Lung (tissue), 12 donors: ENCODE results near the gene SH2D7. TPM values are rescaled to one million over a fixed set of nuclear protein-coding genes. Genes with fewer than 3 reads are reported as not detected.

Source experiments
- ATAC-seq: fragments of 200-7000 bp; cut with Tn5 transposase; one replicate; pipeline ENCODE4 v1.9.1; 2020; ENCODE audit warnings: moderate number of reproducible peaks; ENCODE audit not compliant: insufficient read depth, low FRiP score
- DNase-seq, 3 donors: peaks; one replicate each; pipeline ENCODE4 v3.0.0-alpha.2; 2013 to 2017
- H3K27ac ChIP-seq, 2 donors: one replicate each; pipeline ENCODE4 v1.5.1; 2013; ENCODE audit warnings: mild to moderate bottlenecking in 2 of 2, moderate library complexity in 2 of 2, control low read depth in 1 of 2, inconsistent platforms in 1 of 2, low read depth in 1 of 2, low read length in 1 of 2
- H3K27me3 ChIP-seq, 3 donors: one replicate each; pipeline ENCODE4 v1.5.1; 2013; ENCODE audit warnings: low read length in 2 of 3; ENCODE audit not compliant: control insufficient read depth in 3 of 3, insufficient read depth in 3 of 3
- H3K36me3 ChIP-seq, 4 donors: one replicate each; pipeline ENCODE4 v1.5.1; 2013; ENCODE audit warnings: low read length in 4 of 4, mild to moderate bottlenecking in 1 of 4, moderate library complexity in 1 of 4; ENCODE audit not compliant: control insufficient read depth in 4 of 4, insufficient read depth in 4 of 4
- H3K4me1 ChIP-seq, 5 donors: one replicate each; pipeline ENCODE4 v1.5.1; 2013; ENCODE audit warnings: low read length in 5 of 5, mild to moderate bottlenecking in 2 of 5, moderate library complexity in 1 of 5; ENCODE audit not compliant: control insufficient read depth in 5 of 5, insufficient read depth in 5 of 5
- H3K4me3 ChIP-seq: one replicate; pipeline ENCODE4 v1.5.1; 2013; ENCODE audit warnings: mild to moderate bottlenecking, control low read depth, moderate library complexity
- H3K9ac ChIP-seq, 2 donors: one replicate each; pipeline ENCODE4 v1.5.1; 2013; ENCODE audit warnings: low read length in 2 of 2, control low read depth in 1 of 2; ENCODE audit not compliant: insufficient read depth in 1 of 2
- H3K9me3 ChIP-seq, 4 donors: one replicate each; pipeline ENCODE4 v1.5.1; 2013; ENCODE audit warnings: low read length in 3 of 4, mild to moderate bottlenecking in 1 of 4, moderate library complexity in 1 of 4; ENCODE audit not compliant: control insufficient read depth in 4 of 4, insufficient read depth in 3 of 4
- CTCF ChIP-seq: IDR thresholded peaks from 2 replicates; pipeline ENCODE4 v1.5.1; 2012; ENCODE audit warnings: mild to moderate bottlenecking; ENCODE audit errors: control extremely low read depth, extremely low read depth
- WGBS, 2 donors: extraction: QIAGEN DNeasy Blood & Tissue Kit; methylation state at CpG; one replicate each; pipeline ENCODE4 v1.1.7; 2013; 5-methylcytosine and 5-hydroxymethylcytosine counted together
- polyA plus RNA-seq, 2 donors: library from polyadenylated mRNA; stranded (reverse); fragments of 200-250 nt; gene quantifications; one replicate each; pipeline ENCODE4 v1.2.1, GENCODE V29; 2013
- total RNA-seq, 2 donors: library from RNA; depleted of rRNA in 1 of 2; stranded (reverse); fragments of >200 nt in 1 of 2; gene quantifications; one replicate each; pipeline ENCODE4 v1.2.1, GENCODE V29; 2014 to 2021
- donor health status: control.
- donor health status: control.
- donor health status: Bipolar disorder and iron deficiency.
- donor health status: healthy.
- donor health status: DM: yes; HTN: yes; CAD: no.

Gene SH2D7
- total and polyA plus RNA-seq, 4 donors: 0.04 to 0.25 TPM; not detected in 2

GRCh38 chr15:78060232-78060631, 32.1 kb upstream of the SH2D7 start:
- H3K36me3 ChIP-seq: no peaks in the 10 kb centered on the region
- 95% methylated on average over 5 of the region's 5 CpGs for WGBS, 2 donors
- no peak overlapping the region for H3K9ac ChIP-seq
- H3K27ac ChIP-seq: peak overlapping the region in 1 of 2 donors; percentile 37
- peaks cover 0 to 2% (median 0%) of the 10 kb centered on the region in 3 donors for H3K27me3 ChIP-seq
- H3K4me1 ChIP-seq: peaks cover 0 to 55% (median 39%) of the 10 kb centered on the region in 5 donors
- ATAC-seq (no peak), DNase-seq (no peak)
- no peak for TF ChIP-seq CTCF
- no peaks in the 10 kb centered on the region for H3K9me3 ChIP-seq
- H3K4me3 ChIP-seq: no peak overlapping the region

- H3K4me1 ChIP-seq: peaks cover under 1 to 73% (median 44%) of the 10 kb centered on the region in 5 donors
- WGBS, 2 donors: 2 to 3% methylated on average over 6 of the region's 6 CpGs
- no peak overlapping the region for H3K4me3 ChIP-seq
- H3K9me3 ChIP-seq: no peaks in the 10 kb centered on the region
- peak overlapping the region in 1 of 2 donors; percentile 76 for H3K9ac ChIP-seq
- H3K27me3 ChIP-seq: peaks cover 0 to 2% (median 0%) of the 10 kb centered on the region in 3 donors
- DNase-seq (peak; percentile 31 to 49 (median 47)), ATAC-seq (no peak)
- TF ChIP-seq CTCF: no peak
- H3K36me3 ChIP-seq: no peaks in the 10 kb centered on the region
- H3K27ac ChIP-seq: peak overlapping the region in 1 of 2 donors; percentile 60
These were observed 30.4 kb upstream of the SH2D7 start for GRCh38 chr15:78061963-78062427.

GRCh38 chr15:78063217-78063616, 29.1 kb upstream of the SH2D7 start:
- Histone ChIP-seq H3K9ac (no peak overlapping the region), H3K4me1 (peaks cover 3 to 80% (median 56%) of the 10 kb centered on the region in 5 donors), H3K27me3 (no peaks in the 10 kb centered on the region), H3K36me3 (no peaks in the 10 kb centered on the region), H3K27ac (peak overlapping the region; percentile 7 to 76), H3K4me3 (no peak overlapping the region), H3K9me3 (no peaks in the 10 kb centered on the region)
- ATAC-seq: no peak
- no peak for DNase-seq
- TF ChIP-seq CTCF: no peak

- Histone ChIP-seq H3K4me1 (peaks cover 7 to 87% (median 63%) of the 10 kb centered on the region in 5 donors), H3K27me3 (no peaks in the 10 kb centered on the region), H3K36me3 (no peaks in the 10 kb centered on the region), H3K9me3 (no peaks in the 10 kb centered on the region), H3K27ac (peak overlapping the region; percentile 13 to 76), H3K9ac (no peak overlapping the region), H3K4me3 (no peak overlapping the region)
- no peak for TF ChIP-seq CTCF
- DNase-seq: peak; percentile 72 to 93 (median 92)
- no peak for ATAC-seq
- 60 to 84% methylated on average over 5 of the region's 5 CpGs for WGBS, 2 donors
These were observed 28.4 kb upstream of the SH2D7 start for GRCh38 chr15:78063970-78064385.
